NCI-H446 (cell line): Measurements from ENCODE around the gene ADGRG4.

Experiments used
- DNase-seq, 2 experiments: peaks; one replicate each; lab custom pipeline; 2025; lab: John Stamatoyannopoulos, UW

ADGRG4 gene

DNA sequence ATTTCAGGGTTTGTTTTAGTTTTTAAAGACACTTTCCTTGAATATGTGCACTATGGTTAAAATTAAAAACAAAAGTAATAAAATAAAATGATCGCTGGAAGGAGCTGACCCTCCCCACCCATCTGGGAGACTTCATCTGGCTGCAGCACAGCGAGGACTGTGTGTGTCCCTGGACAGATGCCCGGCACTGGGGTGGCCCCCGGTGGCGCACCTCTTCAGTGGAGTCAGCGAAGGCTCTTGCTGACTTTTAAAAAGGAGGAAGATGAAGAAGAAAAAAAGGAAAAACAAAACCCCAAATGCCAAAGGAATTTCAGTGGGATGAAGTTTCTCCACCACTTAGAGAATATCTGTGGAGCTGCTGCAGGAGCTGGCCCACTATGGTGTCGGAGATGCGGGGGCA, 5.4 kb upstream of the ADGRG4 start:
- no peak for DNase-seq

DNA sequence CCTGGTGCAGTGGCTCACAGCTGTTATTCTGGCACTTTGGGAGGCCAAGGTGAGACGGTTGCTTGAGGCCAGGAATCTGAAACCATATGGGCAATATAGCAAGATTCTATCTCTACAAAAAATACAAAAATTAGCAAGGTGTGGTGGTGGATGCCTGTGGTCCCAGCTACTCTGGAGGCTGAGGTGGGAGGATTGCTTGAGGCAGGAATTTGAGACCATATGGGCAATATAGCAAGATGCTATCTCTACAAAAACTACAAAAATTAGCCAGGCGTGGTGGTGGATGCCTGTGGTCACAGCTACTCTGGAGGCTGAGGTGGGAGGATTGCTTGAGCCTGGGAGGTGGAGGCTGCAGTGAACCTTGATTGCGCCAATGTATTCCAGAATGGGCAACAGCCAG, 2.3 kb downstream of the ADGRG4 start:
- no peak for DNase-seq

DNA sequence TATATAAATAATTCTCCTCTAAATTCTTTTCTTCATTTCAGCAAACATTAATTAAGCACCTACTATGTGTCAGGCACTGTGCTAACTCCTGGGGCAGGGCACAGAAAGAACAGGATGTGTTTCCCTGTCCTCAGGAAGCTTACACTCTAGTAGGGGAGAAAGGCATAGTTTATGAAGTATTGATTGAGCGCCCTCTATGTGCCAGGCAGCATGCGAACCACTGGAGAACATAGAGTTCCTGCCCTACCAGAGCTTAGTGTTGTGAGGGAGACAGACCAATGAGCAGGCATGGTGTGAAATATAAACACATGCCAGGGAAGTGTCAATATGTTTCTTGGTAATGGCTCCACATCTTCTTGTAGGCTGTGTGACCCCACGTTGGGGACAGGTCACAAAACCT, 3.7 kb downstream of the ADGRG4 start:
- no peak for DNase-seq

DNA sequence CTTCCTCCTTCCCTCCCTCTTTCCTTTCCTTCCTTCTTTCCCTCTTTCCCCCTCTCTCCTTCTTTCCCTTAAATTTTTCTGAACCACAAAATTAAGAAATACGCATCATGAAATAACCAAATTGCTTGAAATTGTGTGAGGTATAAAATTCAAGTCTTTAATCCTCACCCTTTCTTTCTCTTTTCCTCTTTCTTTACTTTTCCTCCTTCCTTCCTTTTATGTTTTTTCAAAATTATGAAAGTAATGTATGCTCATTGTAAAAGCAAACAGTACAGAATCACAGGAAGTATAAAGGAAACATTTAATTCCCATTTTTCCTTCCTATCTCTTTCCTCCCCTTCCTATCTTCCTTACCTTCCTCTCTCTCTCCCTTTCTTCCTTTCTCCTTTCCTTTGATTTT, 5.4 kb downstream of the ADGRG4 start:
- DNase-seq: no peak

DNA sequence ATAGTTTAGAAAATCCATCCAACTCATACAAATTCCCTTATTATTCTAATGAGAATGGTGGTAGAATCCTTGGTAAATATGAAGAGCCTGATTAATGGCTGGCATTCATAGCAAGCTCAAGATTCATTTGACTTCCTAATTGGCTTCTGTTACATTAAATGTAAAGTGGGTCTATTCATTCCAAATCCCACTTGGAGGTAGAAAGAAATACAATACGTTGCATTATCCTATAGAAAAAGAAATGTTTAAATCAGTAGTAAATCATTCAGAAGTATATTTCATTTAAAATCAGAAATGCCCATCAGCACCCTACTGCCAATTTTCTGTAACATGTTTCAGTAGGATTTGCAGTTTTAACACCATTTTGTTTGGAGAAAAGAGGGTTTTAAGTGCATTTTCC, 6.7 kb downstream of the ADGRG4 start:
- DNase-seq: no peak

DNA sequence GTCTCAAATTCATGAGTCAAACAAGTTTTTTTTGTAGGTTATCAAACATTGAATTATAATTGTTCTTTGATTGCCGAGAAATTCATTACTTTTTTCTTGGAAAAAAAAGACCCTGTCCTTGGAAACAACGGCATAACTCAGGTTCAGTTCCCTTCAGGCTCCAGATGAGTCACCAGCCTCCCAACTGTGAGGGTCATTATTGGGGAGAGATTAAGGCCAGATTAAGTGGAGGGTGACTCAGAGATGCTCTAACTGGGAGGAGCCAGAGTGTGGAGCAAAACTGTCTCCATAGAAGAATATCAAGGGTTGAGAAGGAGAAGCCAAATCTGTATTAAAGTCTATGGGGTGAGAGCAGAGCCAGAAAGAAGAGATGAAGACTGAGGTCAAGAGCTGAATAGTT, 9.6 kb downstream of the ADGRG4 start:
- DNase-seq: peak in 1 of 2 experiments; percentile 25

DNA sequence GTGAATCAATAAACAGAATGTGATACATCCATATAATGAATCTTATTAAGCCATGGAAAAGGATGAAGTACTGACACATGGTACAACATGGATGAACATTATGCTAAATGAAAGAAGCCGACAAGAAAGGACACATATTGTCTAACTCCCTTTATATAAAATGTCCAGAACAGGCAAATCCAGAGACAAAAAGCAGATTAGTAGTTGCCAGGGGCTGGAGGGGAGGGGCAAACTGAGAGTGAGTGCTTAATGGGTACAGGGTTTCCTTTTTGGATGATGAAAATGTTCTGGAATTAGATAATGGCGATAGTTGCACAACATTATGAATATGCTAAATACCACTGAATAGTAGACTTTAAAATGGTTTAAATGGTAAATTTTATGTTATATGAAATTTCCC, 17.4 kb downstream of the ADGRG4 start:
- peak in 1 of 2 experiments; percentile 21 for DNase-seq

DNA sequence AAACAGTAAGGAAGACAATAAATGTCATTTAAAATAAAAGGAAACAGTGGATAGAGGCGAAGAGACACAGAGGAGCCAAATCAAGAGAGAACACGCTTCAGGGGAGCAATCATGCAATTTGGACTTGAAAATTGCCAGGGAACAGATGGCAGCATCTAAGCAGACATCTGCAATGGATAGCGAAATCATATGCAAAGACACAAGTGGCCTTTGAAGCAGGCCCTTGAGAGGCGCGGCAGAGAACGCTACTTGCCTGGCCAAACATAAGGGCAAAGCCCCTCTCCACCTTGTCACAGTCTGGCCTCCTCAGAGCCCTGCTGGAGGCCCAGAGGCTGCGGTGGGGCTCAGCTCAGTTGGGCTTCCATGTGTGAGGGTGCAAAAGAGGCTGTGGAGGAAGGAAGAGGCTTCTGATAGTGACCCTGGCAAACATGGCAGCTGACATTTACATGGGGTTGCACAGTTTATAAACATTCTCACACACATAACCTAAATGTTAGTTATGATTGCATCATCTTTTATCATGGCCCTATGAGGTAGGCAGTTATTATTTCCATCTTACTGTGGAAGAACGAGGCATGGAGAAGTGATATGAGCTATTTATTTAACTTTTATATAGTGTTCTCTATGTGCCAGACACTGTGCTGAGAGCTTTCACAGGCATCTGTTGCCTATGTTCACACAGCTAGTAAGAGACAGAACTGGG, 18.3 kb downstream of the ADGRG4 start:
- DNase-seq: peak; percentile 44 to 82

DNA sequence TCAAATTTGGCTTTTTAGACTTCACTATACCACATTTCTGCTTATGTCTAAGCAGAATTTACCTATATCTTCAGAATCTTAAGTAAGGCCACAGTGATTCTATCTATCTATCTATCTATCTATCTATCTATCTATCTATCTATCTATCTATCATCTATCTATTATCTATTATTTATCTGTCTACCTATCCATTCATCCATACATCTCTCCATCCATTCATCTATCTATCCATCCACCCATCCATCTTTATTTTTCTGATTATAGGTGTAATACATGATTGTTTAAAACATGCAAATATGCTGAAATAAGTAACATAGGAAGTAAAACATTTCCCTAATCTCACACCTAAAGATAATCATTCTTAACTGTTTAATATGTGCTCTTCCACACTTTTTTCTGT, 18.8 kb downstream of the ADGRG4 start:
- DNase-seq: no peak

DNA sequence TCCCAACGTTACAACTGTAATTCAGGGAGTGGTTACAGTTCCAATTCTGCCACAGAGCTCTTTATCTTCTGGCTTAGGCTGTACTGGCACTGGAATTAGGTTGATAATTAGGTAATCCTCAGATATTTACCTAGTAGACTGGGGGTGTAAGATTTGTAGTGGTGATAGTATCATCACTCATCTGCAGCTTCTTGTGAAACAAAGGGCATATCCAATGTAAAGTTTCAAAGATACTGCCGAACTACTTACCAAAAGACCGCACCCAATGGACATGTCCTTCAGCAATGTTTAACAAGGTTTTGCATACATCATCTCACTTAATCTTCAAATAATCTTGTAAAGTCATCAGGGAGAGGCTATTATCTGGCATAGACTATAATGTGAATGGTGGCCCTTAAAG, 20.8 kb downstream of the ADGRG4 start:
- DNase-seq: no peak

DNA sequence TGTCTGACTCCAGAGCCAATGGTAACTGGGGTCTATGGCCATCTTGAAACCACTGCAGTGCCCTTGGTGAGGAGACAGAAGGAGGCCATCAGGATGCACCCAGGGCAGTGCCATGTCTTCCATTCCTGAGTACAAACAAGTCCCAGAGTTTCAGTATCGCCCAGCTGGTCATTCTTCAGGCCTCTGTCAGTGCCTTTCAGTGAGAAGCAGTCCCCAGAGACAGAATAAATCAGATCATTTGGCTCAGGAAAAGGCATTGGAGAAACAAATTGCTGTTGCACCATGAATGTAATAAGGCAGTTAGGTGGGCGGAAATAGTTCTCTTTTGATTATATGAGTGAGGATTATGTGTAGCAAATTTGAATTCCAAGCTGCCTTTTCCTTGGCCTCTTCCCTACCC, 21.3 kb downstream of the ADGRG4 start:
- peak; percentile 41 to 82 for DNase-seq

DNA sequence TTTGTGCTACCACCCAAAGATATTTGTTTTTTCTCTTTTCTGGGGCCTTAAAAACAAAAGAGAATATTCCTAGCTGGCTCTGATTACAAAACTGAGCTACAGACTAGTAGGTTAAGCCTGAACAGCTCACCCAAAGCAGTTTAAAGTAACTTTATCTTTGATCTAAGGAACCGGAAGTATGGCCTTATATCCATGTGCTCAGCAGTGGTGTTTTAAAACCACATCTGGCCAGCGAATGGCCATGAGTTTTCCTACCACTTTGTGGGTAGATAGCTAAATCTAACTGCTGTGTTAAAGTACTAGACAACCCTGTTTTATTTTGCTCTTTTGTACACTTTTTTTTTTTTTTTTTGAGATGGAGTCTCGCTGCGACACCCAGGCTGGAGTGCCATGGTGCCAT, 24.6 kb downstream of the ADGRG4 start:
- DNase-seq: no peak

DNA sequence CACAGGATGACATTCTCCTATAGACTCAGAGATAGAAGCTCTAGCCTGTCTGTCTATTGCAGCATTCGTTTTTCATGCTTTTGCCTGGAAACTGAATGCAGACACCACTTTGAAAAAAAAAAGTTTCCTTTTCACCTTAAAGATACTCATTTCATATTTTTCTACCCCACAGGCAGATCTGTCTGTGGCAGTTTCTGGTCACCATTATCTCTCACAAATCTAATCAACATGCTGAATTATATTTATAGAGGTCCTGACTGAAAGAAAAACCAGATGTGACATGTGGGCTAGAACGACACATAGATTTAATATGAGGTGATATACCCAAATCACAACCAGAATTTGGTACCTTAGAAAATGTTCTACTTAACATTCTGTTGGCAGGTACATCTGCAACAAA, 28.2 kb downstream of the ADGRG4 start:
- DNase-seq: no peak

DNA sequence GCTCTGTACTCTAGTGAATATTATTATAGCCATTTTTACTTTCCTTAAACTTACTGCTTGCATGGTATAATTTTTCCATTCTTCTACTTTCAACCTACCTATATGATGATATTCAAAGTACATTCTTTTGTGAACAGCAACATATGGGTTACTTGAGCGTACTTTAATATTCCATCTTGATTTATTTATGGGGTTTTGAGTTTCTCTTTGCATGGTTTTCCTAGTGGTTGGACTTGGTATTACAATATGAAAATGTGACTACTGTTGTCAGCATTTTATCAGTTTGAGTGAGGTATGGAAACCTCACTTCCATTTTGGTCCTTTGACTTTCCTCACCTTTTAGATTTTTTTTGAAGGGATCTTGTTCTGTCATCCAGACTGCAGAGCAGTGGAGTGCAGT, 35.9 kb downstream of the ADGRG4 start:
- no peak for DNase-seq

DNA sequence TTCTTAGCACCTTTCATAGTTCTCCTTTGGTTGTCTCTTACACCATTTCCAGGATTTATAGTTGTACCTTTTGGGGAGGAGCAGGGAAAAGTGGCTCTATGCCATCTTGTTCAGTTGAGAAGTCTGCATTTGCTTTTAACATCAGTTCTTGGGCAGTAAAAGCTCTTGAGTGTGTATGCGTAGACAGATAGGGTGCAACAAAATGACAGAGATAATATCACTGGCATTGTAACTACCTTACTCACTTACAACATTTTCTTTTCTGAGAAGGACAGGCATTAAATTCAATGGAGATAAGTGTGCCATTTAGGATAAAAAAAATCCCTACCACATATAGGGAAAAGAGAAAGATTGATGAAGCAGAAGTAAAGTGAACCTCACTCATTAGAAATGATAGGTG, 38.9 kb downstream of the ADGRG4 start:
- no peak for DNase-seq

DNA sequence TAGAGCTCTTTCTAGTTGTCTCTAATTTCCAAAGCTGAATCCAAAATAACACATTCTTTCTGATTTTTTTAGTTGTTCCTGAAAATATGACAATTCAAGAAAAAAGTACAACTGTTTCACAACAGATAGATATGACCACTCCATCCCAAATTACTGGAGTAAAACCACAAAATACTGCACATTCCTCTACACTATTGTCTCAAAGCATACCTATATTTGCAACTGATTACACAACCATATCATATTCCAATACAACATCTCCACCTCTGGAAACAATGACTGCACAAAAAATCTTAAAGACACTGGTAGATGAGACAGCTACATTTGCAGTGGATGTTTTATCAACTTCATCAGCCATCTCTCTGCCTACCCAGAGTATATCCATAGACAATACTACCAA, 43.6 kb downstream of the ADGRG4 start:
- no peak for DNase-seq

DNA sequence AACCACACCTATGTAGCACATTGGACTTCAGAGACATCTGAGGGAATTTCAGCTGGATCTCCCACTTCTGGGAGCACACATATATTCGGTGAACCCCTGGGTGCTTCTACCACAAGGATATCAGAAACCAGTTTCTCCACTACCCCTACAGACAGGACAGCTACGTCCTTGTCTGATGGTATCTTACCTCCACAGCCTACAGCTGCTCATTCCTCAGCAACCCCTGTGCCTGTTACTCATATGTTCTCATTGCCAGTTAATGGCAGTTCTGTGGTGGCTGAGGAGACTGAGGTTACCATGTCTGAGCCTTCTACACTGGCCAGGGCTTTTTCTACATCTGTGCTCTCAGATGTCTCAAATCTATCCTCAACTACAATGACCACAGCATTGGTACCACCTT, 45.7 kb downstream of the ADGRG4 start:
- DNase-seq: no peak

DNA sequence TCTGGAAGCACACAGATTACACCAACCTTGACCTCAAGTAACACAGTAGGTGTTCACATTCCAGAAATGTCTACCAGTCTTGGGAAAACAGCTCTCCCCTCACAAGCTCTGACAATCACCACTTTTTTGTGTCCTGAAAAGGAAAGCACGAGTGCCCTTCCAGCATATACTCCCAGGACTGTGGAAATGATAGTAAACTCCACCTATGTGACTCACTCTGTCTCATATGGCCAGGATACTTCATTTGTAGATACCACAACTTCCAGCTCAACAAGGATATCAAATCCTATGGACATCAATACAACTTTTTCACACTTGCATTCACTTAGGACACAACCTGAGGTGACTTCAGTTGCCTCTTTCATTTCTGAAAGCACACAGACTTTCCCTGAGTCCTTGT, 46.9 kb downstream of the ADGRG4 start:
- no peak for DNase-seq

DNA sequence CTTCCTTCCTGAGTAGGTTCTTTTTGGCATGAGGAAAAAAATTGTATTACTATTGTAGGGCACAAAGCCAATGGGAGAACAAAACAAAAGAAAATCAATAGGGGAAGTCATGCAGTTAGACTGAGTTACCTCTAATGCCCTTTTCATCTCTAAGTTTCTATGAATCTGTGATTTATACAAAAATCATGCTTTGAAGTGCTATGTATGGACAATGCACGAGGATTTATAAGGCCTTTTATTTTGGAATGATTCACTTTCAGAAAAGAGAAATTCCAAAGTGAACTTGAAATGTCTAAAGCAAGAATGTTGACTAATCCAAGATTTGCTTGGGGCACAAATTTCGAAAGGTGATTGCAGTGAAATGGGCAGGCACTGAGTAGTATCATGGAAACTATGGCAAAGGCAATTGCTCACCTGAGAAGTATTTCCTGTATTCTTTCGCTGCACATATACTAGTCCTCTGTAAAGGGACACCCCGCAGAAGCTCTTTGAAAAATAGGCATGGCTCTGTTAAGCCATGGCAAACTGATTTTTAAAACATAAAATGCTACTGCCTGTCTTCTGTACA, 52.8 kb downstream of the ADGRG4 start:
- no peak for DNase-seq

DNA sequence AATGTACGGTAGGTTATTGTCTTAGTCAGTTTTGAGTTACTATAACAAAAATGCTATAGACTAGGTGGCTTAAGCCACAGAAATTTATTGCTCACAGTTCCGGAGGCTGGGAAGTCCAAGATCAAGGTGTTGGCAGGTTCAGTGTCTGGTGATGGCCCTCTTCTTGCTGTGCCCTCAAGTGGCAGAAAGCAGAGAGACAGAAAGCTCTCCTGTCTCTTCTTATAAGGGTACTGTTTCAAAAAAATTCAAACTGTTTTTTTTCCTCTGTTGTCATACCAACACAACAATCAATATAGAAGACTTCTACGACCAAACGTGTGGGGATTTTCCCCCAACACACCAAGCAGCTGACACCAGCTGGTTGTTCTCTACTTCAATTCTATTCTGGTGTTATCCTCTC, 53.4 kb downstream of the ADGRG4 start:
- DNase-seq: no peak

DNA sequence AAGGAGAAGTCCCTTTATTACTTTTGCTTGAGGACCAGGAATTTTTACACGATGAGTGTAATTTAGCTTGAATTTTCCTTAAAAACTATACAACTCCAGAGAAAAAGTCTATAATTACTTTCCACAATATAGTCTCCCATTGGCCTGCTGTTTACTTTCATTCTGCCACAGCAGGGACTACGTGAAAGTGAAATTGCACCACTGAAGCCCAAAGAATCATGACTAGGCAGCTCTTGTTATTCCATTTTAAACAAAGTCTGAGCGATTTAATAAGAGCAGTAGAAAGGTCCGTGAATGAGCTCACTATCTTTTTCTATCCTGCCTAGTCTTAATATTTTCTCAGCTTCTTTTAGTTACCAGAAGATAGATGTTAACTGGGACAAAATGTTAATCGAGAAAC, 68.6 kb downstream of the ADGRG4 start:
- DNase-seq: no peak

DNA sequence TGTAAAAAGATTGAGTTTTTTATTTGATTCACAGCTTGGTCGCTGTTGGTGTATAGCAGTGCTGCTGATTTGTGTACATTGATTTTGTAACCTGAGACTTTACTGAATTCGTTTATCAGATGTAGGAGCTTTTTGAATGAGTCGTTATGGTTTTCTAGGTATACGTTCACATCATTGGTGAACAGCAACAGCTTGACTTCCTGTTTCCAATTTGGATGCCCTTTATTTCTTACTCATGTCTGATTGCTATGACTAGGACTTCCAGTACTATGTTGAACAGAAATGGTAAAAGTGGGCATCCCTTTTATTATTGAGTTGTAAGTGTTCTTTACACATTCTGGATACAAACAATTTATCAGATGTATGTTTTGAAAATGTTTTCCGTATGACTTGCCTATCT, 76.0 kb downstream of the ADGRG4 start:
- DNase-seq: no peak

DNA sequence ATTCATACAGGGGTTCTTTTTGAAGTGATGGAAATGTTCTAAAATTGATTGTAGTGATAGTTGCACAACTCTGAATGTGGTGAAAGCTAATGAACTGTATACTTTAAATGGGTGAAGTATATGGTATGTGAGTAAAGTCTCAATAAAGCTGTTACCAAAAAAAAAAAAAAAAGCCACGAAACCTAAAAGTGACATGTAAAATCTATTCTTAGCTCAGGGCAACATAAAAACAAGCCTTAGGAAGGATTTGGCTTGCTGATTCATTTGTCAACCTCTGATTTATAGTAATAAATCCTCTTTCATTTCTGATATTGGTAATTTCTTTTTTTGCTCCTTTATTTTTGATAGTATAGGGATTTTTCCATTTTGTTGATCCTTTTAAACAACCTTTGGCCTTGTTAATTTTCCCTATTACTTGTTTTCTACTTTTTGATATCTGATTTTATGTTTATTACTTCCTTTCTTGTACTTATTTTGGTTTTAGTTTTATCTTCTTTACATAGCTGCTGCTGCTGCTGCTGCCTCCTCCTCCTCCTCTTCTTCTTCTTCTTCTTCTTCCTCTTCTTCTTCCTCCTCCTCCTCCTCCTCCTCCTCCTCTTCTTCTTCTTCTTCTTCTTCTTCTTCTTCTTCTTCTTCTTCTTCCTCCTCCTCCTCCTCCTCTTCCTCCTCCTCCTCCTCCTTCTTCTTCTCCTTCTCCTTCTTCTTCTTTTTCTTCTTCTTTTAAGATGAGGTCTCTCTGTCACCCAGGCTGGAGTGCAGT, 79.4 kb downstream of the ADGRG4 start:
- DNase-seq: no peak

DNA sequence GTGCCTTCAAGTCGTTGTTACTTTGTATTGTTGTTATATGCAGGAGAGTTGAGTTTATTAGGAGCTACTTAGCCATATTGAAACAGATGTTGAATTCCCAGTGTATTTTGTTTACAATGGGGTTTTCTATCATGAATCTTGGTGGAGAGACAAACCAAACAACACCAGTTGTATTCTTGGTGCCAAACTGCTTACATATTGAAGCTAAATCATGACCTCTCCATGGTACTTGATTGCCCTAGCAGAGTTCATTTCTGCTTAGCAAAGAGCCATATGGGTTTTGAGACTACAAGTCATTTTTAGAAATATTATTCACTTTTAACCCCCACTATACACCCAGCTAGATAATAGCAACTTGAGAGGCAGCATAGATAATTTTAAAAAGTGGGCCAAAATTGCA, 85.4 kb downstream of the ADGRG4 start:
- no peak for DNase-seq
